SU-DHL-6 (cell line): Measurements from ENCODE around the gene USP21.

Experiments
- H2AFZ ChIP-seq: fragments of 200-600 bp; sonication (generic); 2 replicates; pipeline ENCODE4 v1.6.1; 2014; ENCODE audit warnings: low read depth, mild to moderate bottlenecking, moderate library complexity, mixed read lengths, antibody characterized with exemption, low read length; ENCODE audit not compliant: severe bottlenecking
- H3F3A ChIP-seq: fragments of 200-600 bp; shearing (Covaris generic); 2 replicates; pipeline ENCODE4 v1.6.0; 2016; ENCODE audit warnings: antibody characterized with exemption, mild to moderate bottlenecking; ENCODE audit not compliant: insufficient read depth
- H3K27ac ChIP-seq: fragments of 200-600 bp; sonication (generic); 2 replicates; pipeline ENCODE4 v1.5.1; 2016; ENCODE audit warnings: low read depth, mild to moderate bottlenecking, low read length, moderate library complexity, mixed read lengths
- H3K27me3 ChIP-seq: fragments of 200-600 bp; sonication (generic), shearing (Covaris generic); 2 replicates; pipeline ENCODE4 v1.6.0; 2014; ENCODE audit warnings: mild to moderate bottlenecking, low read length
- H3K36me3 ChIP-seq: fragments of 200-600 bp; sonication (generic); 2 replicates; pipeline ENCODE4 v1.6.1; 2014; ENCODE audit warnings: mild to moderate bottlenecking, low read length, mixed read lengths
- H3K4me2 ChIP-seq: fragments of 300-600, 200-600 bp; shearing (Covaris generic), sonication (generic); 2 replicates; pipeline ENCODE4 v1.6.0; 2014; ENCODE audit warnings: low read length, low read depth, mild to moderate bottlenecking; ENCODE audit not compliant: poor library complexity, severe bottlenecking
- H3K4me3 ChIP-seq: fragments of 200-600 bp; sonication (generic); 2 replicates; pipeline ENCODE4 v1.5.1; 2014; ENCODE audit warnings: antibody characterized with exemption, low read length, mild to moderate bottlenecking, mixed read lengths; ENCODE audit not compliant: insufficient read depth, poor library complexity, severe bottlenecking
- H3K79me2 ChIP-seq: fragments of 200-600 bp; sonication (generic); 2 replicates; pipeline ENCODE4 v1.6.1; 2014; ENCODE audit warnings: mild to moderate bottlenecking, low read length, moderate library complexity; ENCODE audit not compliant: insufficient read depth
- H3K9ac ChIP-seq: fragments of 200-600 bp; sonication (generic); 2 replicates; pipeline ENCODE4 v1.7.0; 2014; ENCODE audit warnings: mild to moderate bottlenecking, low read length
- H3K9me2 ChIP-seq: fragments of 200-600 bp; sonication (generic); replicated peaks from 2 replicates; pipeline ENCODE4 v1.6.1; 2014; ENCODE audit warnings: low read length; ENCODE audit not compliant: insufficient read depth
- H3K9me3 ChIP-seq: fragments of 200-600 bp; sonication (generic); 2 replicates; pipeline ENCODE4 v1.6.1; 2014; ENCODE audit warnings: low read length, mixed read lengths; ENCODE audit not compliant: insufficient read depth
- H4K20me1 ChIP-seq: fragments of 200-600 bp; sonication (generic); 2 replicates; pipeline ENCODE4 v1.6.1; 2014; ENCODE audit warnings: low read depth, mild to moderate bottlenecking, antibody characterized with exemption, low read length, moderate library complexity, mixed read lengths
- EZH2phosphoT487 ChIP-seq: fragments of 200-600 bp; sonication (generic), shearing (Covaris generic); conservative IDR thresholded peaks from 2 replicates; pipeline ENCODE4 v1.6.1; 2018; ENCODE audit warnings: mild to moderate bottlenecking, antibody characterized with exemption, low read length, moderate library complexity, mixed read lengths
- TF ChIP-seq, protein P1 (sequence below): fragments of 200-600 bp; sonication (generic); IDR thresholded peaks from one replicate; pipeline ENCODE4 v1.5.1; 2017; ENCODE audit warnings: antibody characterized with exemption, mild to moderate bottlenecking, low read length, moderate library complexity; ENCODE audit not compliant: insufficient read depth, poor library complexity, severe bottlenecking

Gene USP21

DNA sequence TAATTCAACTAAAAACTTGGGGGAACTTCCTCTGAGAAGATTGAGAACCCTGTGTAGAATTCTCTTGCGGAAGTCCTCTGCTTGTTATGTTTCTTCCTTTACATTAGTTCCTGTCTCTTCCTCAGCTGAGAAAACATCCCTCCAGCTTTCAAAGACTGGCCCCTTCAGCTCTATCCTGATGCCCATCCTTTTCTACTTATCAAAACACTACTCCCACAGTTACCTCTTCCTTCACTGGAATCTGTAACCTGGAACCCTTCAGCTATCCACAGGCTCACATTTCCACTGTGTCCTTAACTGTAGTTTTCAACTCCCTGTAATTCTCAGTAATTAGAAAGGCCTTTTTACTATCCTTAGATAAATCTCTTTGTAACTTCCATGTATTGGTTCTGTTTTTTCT lies 20.9 kb upstream of the USP21 start:
- TF ChIP-seq, protein P1, sequence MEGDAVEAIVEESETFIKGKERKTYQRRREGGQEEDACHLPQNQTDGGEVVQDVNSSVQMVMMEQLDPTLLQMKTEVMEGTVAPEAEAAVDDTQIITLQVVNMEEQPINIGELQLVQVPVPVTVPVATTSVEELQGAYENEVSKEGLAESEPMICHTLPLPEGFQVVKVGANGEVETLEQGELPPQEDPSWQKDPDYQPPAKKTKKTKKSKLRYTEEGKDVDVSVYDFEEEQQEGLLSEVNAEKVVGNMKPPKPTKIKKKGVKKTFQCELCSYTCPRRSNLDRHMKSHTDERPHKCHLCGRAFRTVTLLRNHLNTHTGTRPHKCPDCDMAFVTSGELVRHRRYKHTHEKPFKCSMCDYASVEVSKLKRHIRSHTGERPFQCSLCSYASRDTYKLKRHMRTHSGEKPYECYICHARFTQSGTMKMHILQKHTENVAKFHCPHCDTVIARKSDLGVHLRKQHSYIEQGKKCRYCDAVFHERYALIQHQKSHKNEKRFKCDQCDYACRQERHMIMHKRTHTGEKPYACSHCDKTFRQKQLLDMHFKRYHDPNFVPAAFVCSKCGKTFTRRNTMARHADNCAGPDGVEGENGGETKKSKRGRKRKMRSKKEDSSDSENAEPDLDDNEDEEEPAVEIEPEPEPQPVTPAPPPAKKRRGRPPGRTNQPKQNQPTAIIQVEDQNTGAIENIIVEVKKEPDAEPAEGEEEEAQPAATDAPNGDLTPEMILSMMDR = no peak
- TF ChIP-seq EZH2phosphoT487 = no peak

DNA sequence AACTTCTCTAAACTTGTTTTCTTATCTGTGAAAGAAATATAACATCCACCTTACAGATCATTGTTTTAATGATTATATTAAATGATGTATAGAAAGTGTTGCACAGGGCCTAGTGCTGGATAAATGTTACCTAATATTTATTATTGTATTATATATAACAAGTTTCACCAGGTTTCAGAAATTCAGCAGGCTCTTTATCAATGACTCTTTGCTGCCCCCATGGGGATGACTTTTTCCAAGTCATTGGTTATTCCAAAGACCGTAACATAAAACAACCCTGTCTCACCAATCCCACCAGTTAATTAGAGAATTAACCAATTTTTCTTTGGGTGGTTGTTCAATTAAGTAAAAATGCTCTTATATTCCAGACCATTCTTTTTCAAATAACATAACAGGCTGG lies 19.5 kb upstream of the USP21 start:
- Histone ChIP-seq H4K20me1 (no peaks in the 10 kb centered on the region), H3K27me3 (no peaks in the 10 kb centered on the region), H2AFZ (no peak overlapping the region), H3K9me3 (no peaks in the 10 kb centered on the region), H3K4me3 (no peak overlapping the region), H3K79me2 (no peaks in the 10 kb centered on the region), H3K4me2 (no peak overlapping the region), H3K9me2 (no peaks in the 10 kb centered on the region), H3F3A (peaks cover 12% of the 10 kb centered on the region), H3K36me3 (no peaks in the 10 kb centered on the region), H3K9ac (no peak overlapping the region), H3K27ac (no peak overlapping the region)
- no peak for TF ChIP-seq EZH2phosphoT487
- TF ChIP-seq, protein P1 = peak; percentile 22

More for the DNA sequence above, 20.9 kb upstream of the USP21 start:
- H3K4me2 ChIP-seq = no peak overlapping the region
- no peaks in the 10 kb centered on the region for H4K20me1 ChIP-seq
- H3K79me2 ChIP-seq = peaks cover 6% of the 10 kb centered on the region
- no peak overlapping the region for H2AFZ ChIP-seq
- H3K36me3 ChIP-seq = no peaks in the 10 kb centered on the region
- no peak overlapping the region for H3K4me3 ChIP-seq
- H3F3A ChIP-seq = peaks cover 12% of the 10 kb centered on the region
- no peaks in the 10 kb centered on the region for H3K27me3 ChIP-seq
- H3K9ac ChIP-seq = no peak overlapping the region
- no peaks in the 10 kb centered on the region for H3K9me2 ChIP-seq
- H3K27ac ChIP-seq = no peak overlapping the region
- no peaks in the 10 kb centered on the region for H3K9me3 ChIP-seq

DNA sequence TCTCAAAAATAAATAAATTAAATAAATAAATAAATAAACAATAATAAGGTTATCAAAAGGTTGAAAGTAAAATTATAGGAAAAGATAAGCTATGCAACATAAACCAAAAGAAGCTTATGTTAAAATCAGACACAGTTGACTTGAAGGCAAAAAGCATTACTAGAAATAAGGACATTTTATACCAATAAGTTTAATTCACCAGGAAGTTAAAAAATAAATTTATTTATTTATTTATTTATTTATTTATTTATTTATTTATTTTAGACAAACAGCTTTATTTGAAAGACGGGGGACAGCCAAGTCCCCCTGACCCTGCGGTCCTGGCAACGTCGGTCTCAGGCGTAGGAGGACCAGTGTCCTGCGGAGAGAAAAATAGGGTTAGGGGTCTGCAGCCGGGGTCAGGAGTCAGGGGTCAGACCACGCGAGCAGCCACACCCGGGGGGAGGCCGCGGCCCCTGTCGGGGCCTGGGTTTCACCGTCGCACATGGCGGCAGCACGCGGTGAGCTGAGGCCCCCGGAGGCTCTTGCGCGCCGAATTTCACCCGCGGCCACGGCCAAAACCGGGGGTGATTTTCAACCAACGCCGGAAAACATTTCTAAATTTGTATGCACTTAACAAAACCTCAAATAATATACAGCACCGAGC lies 18.4 kb upstream of the USP21 start:
- Histone ChIP-seq H2AFZ (no peak overlapping the region), H3K9ac (no peak overlapping the region), H3K36me3 (no peaks in the 10 kb centered on the region), H3F3A (peaks cover 12% of the 10 kb centered on the region), H3K27me3 (no peaks in the 10 kb centered on the region), H3K4me3 (no peak overlapping the region), H3K9me3 (no peaks in the 10 kb centered on the region), H3K9me2 (no peaks in the 10 kb centered on the region), H3K27ac (no peak overlapping the region), H3K4me2 (no peak overlapping the region), H4K20me1 (no peaks in the 10 kb centered on the region), H3K79me2 (no peaks in the 10 kb centered on the region)
- TF ChIP-seq, protein P1 = no peak
- TF ChIP-seq EZH2phosphoT487 = no peak
